Erythroblast (primary cell): ENCODE data around the gene RNASEH2C.

Experiments used
- GATA1 ChIP-seq: IDR thresholded peaks from 2 replicates; pipeline ENCODE4 v1.6.1; 2011; ENCODE audit warnings: low read depth, mild to moderate bottlenecking, control low read depth, low read length, moderate library complexity
- POLR2A ChIP-seq: IDR thresholded peaks from 2 replicates; pipeline ENCODE4 v1.6.1; 2011; ENCODE audit warnings: mild to moderate bottlenecking, low read length

DNA sequence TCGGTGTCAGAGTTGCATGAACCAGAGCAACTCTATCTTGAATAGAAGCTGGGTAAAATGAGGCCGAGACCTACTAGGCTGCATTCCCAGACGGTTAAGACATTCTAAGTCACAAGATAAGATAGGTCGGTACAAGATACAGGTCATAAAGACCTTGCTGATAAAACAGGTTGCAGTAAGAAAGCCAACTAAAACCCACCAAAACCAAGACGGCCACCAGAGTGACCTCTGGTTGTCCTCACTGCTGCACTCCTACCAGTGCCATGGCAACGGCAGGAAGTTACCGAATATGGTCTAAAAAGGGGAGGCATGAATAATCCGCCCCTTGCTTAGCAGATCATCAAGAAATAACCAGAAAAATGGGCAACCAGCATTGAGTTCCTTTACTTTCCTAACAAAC is 10.9 kb downstream of the RNASEH2C start:
- TF ChIP-seq POLR2A (no peak), GATA1 (no peak)
